HepG2 (cell line): ENCODE measurements around the gene HSF4. TPM values are rescaled to one million over a fixed set of nuclear protein-coding genes. Genes with fewer than 3 reads are reported as not detected.

ENCODE experiments used
- ARID4A ChIP-seq: sonication (generic); formaldehyde crosslinking; IDR thresholded peaks from 2 replicates; pipeline ENCODE4 v1.5.0; 2020; ENCODE audit warnings: mild to moderate bottlenecking, missing genetic modification reagents, borderline replicate concordance
- ATF2 ChIP-seq: sonication (generic); formaldehyde crosslinking; IDR thresholded peaks from 2 replicates; pipeline ENCODE4 v1.4.0; 2020; ENCODE audit warnings: missing genetic modification reagents
- CHCHD3 ChIP-seq: sonication (generic); formaldehyde crosslinking; IDR thresholded peaks from 2 replicates; pipeline ENCODE4 v1.8.0; 2022; ENCODE audit warnings: mild to moderate bottlenecking, missing genetic modification reagents, moderate library complexity
- DPF2 ChIP-seq: sonication (generic); formaldehyde crosslinking; IDR thresholded peaks from 2 replicates; pipeline ENCODE4 v1.4.0; 2020; ENCODE audit warnings: mild to moderate bottlenecking, low read depth, missing genetic modification reagents, borderline replicate concordance
- FOXC1 ChIP-seq: sonication (generic); formaldehyde crosslinking; IDR thresholded peaks from 2 replicates; pipeline ENCODE4 v1.8.0; 2022; ENCODE audit warnings: mild to moderate bottlenecking, missing genetic modification reagents, borderline replicate concordance
- FOXK2 ChIP-seq: fragments of 450-650 bp; IDR thresholded peaks from 2 replicates; pipeline ENCODE4 v1.6.1; 2016
- KMT2A ChIP-seq: sonication (generic); formaldehyde crosslinking; IDR thresholded peaks from 2 replicates; pipeline ENCODE4 v1.4.0; 2020; ENCODE audit warnings: missing genetic modification reagents
- NCOR1 ChIP-seq: fragments of 200-600 bp; sonication (generic); IDR thresholded peaks from 2 replicates; pipeline ENCODE4 v1.7.0; 2017; ENCODE audit warnings: antibody characterized with exemption, low read length, borderline replicate concordance
- RFXAP ChIP-seq: sonication (generic); formaldehyde crosslinking; IDR thresholded peaks from 2 replicates; pipeline ENCODE4 v1.4.0; 2020; ENCODE audit warnings: missing genetic modification reagents, borderline replicate concordance
- SMARCE1 ChIP-seq: fragments of 450-650 bp; IDR thresholded peaks from 2 replicates; pipeline ENCODE4 v1.6.1; 2017; ENCODE audit warnings: borderline replicate concordance
- SOX6 ChIP-seq, 2 experiments: fragments of 450-650 bp in 1 of 2; sonication (generic) in 1 of 2; formaldehyde crosslinking in 1 of 2; IDR thresholded peaks; 2 replicates each; pipeline versions ENCODE4 v1.4.0 to v1.6.1; 2017 to 2020; ENCODE audit warnings: antibody characterized with exemption in 1 of 2, mild to moderate bottlenecking in 1 of 2, missing genetic modification reagents in 1 of 2
- TEAD3 ChIP-seq: optimal IDR thresholded peaks from 2 replicates; pipeline ENCODE3; 2016; ENCODE audit warnings: borderline replicate concordance
- XBP1 ChIP-seq: sonication (generic); formaldehyde crosslinking; IDR thresholded peaks from 2 replicates; pipeline ENCODE4 v1.5.0; 2020; ENCODE audit warnings: missing genetic modification reagents
- XRCC5 ChIP-seq: fragments of 200-400 bp; formaldehyde crosslinking; optimal IDR thresholded peaks from 2 replicates; pipeline ENCODE3; 2017; ENCODE audit warnings: mild to moderate bottlenecking, low read length
- ZBTB37 ChIP-seq: sonication (generic); formaldehyde crosslinking; IDR thresholded peaks from 2 replicates; pipeline ENCODE4 v1.4.0; 2020; ENCODE audit warnings: mild to moderate bottlenecking, missing genetic modification reagents
- ZNF24 ChIP-seq: fragments of 450-650 bp; IDR thresholded peaks from 2 replicates; pipeline ENCODE4 v1.6.1; 2017; ENCODE audit warnings: antibody characterized with exemption, mild to moderate bottlenecking
- ZNF251 ChIP-seq: sonication (generic); formaldehyde crosslinking; IDR thresholded peaks from 2 replicates; pipeline ENCODE4 v1.9.0; 2021; ENCODE audit warnings: mild to moderate bottlenecking, missing genetic modification reagents
- ZNF280B ChIP-seq: sonication (generic); formaldehyde crosslinking; IDR thresholded peaks from 2 replicates; pipeline ENCODE4 v1.5.0; 2020; ENCODE audit warnings: missing genetic modification reagents, mild to moderate bottlenecking, borderline replicate concordance
- ZNF30 ChIP-seq: sonication (generic); formaldehyde crosslinking; IDR thresholded peaks from 2 replicates; pipeline ENCODE4 v1.5.0; 2020; ENCODE audit warnings: mild to moderate bottlenecking, missing genetic modification reagents
- ZNF761 ChIP-seq: sonication (generic); formaldehyde crosslinking; conservative IDR thresholded peaks from 2 replicates; pipeline ENCODE4 v1.4.0; 2020; ENCODE audit warnings: mild to moderate bottlenecking, missing genetic modification reagents
- ZNF772 ChIP-seq: sonication (generic); formaldehyde crosslinking; IDR thresholded peaks from 2 replicates; pipeline ENCODE4 v1.5.0; 2020; ENCODE audit warnings: mild to moderate bottlenecking, missing genetic modification reagents
- polyA plus RNA-seq, 8 experiments: library from polyadenylated mRNA; depleted of rRNA in 3 of 8; stranded (reverse) in 7 of 8; unstranded in 1 of 8; fragments of >200 nt; fragmentation: Illumina TruSeq in 4 of 8; extraction: Trizol in 4 of 8; gene quantifications; 2 replicates each; pipeline versions ENCODE4 v1.2.1 to v1.2.3, GENCODE V29; 2011 to 2016; ENCODE audit warnings: low read depth in 4 of 8, missing spikeins in 1 of 8, mixed read lengths in 1 of 8; ENCODE audit not compliant: insufficient read depth in 1 of 8
- total RNA-seq, 5 experiments: library from RNA; depleted of rRNA; stranded (reverse); fragments of >200 nt; fragmentation: Illumina TruSeq; extraction: Trizol; gene quantifications; 2 replicates each; pipeline ENCODE4 v1.2.3, GENCODE V29; 2016; ENCODE audit warnings: low read depth in 1 of 5

Gene HSF4
- total and polyA plus RNA-seq, 2 of the 13 experiments (the other 11 are each of a cell fraction or from before 2014, with no cell fraction given): 3.5 to 16.9 TPM

GRCh38 chr16:67183627-67184452 is 19.3 kb downstream of the HSF4 start, which contains the start of gene MATCAP1 (continued):
- 0 out of 2 replicates have a peak, but pooled peaks have one; percentile 62 for TF ChIP-seq ZNF772 (CRISPR knock-in tag)
- peak; percentile 82 for TF ChIP-seq XRCC5
- peak; percentile 76 for TF ChIP-seq ATF2 (CRISPR knock-in tag)
- peak; percentile 21 for TF ChIP-seq FOXC1 (CRISPR knock-in tag)
- TF ChIP-seq ZNF251 (CRISPR knock-in tag): no peak
- TF ChIP-seq ZNF761: peak; percentile 72; the same call in 1 of the 2 replicates
- TF ChIP-seq SOX6 (IDR thresholded peaks at IDR 0.05): no peak
- peak; percentile 93 for TF ChIP-seq SOX6 (CRISPR knock-in tag; IDR thresholded peaks at IDR 0.05)
- TF ChIP-seq NCOR1: peak; percentile 51; the same call in 1 of the 2 replicates
- TF ChIP-seq ZNF30: no peak
- no peak; the same call in 1 of the 2 replicates for TF ChIP-seq XBP1 (CRISPR knock-in tag)
- TF ChIP-seq DPF2 (CRISPR knock-in tag): no peak
- TF ChIP-seq SMARCE1: no peak
- peak; percentile 94 for TF ChIP-seq ARID4A
- TF ChIP-seq CHCHD3 (CRISPR knock-in tag): peak; percentile 85
- TF ChIP-seq ZNF24: no peak
- TF ChIP-seq ZBTB37: no peak
- peak; percentile 63 for TF ChIP-seq KMT2A (CRISPR knock-in tag)
- peak; percentile 63; the same call in 1 of the 2 replicates for TF ChIP-seq RFXAP (CRISPR knock-in tag)
- peak; percentile 37; the same call in 1 of the 2 replicates for TF ChIP-seq FOXK2
- peak; percentile 43; the same call in 1 of the 2 replicates for TF ChIP-seq ZNF280B (CRISPR knock-in tag)
- peak; percentile 34 for TF ChIP-seq TEAD3 (CRISPR knock-in tag)
